WTC11 (cell line): Measurements from ENCODE around the gene COL9A2. TPM values are rescaled to one million over a fixed set of nuclear protein-coding genes. Genes with fewer than 3 reads are reported as not detected.

Experiments used
- ATAC-seq: fragments of 200-7000 bp; cut with Tn5 transposase; 2 replicates; pipeline ENCODE4 v1.10.0; 2021; ENCODE audit warnings: mild to moderate bottlenecking, moderate library complexity
- CTCF ChIA-PET: fragments of 300-600 bp; sonication (Branson Sonifier 250); formaldehyde crosslinking; loops from one replicate; lab custom pipeline; 2021; ENCODE audit warnings: antibody characterized with exemption; lab: Charles Lee
- POLR2A ChIA-PET: fragments of 350-600 bp; sonication (Branson Sonifier 250); formaldehyde crosslinking; loops from one replicate; lab custom pipeline; 2021; ENCODE audit warnings: antibody characterized with exemption; lab: Charles Lee
- DNase-seq: peaks from one replicate; pipeline ENCODE4 v3.0.0; 2021; ENCODE audit warnings: low spot score
- H3K27ac Mint-ChIP-seq: 2 replicates; pipeline ENCODE4 v1.8.0; 2021; ENCODE audit warnings: mixed read lengths
- H3K27me3 Mint-ChIP-seq: 2 replicates; pipeline ENCODE4 v1.8.0; 2021; ENCODE audit warnings: low read depth, mild to moderate bottlenecking, moderate library complexity, mixed read lengths
- H3K36me3 Mint-ChIP-seq: 2 replicates; pipeline ENCODE4 v1.8.0; 2021; ENCODE audit warnings: mixed read lengths
- H3K4me1 Mint-ChIP-seq: 2 replicates; pipeline ENCODE4 v1.8.0; 2022; ENCODE audit warnings: mixed read lengths
- H3K4me3 Mint-ChIP-seq: 2 replicates; pipeline ENCODE4 v1.8.0; 2021; ENCODE audit warnings: mild to moderate bottlenecking, moderate library complexity, mixed read lengths
- H3K9me3 Mint-ChIP-seq: 2 replicates; pipeline ENCODE4 v1.8.0; 2021; ENCODE audit warnings: mixed read lengths
- CREB1 ChIP-seq: sonication (generic); formaldehyde crosslinking; IDR thresholded peaks from 2 replicates; pipeline ENCODE4 v1.8.0; 2023; ENCODE audit warnings: mild to moderate bottlenecking, missing genetic modification reagents
- ELF4 ChIP-seq: sonication (generic); formaldehyde crosslinking; IDR thresholded peaks from 2 replicates; pipeline ENCODE4 v1.8.1; 2022; ENCODE audit warnings: low read depth, mild to moderate bottlenecking, moderate library complexity, missing genetic modification reagents
- GTF2I ChIP-seq: fragments of 250-450 bp; sonication (Bioruptor Pico); conservative IDR thresholded peaks from 2 replicates; pipeline ENCODE4 v1.4.0; 2021; ENCODE audit warnings: mild to moderate bottlenecking
- HMGA2 ChIP-seq: fragments of 250-450 bp; sonication (Bioruptor Pico); IDR thresholded peaks from 2 replicates; pipeline ENCODE4 v1.4.0; 2021; ENCODE audit warnings: mild to moderate bottlenecking, moderate library complexity
- PRRX2 ChIP-seq: fragments of 250-450 bp; sonication (Bioruptor Pico); IDR thresholded peaks from 2 replicates; pipeline ENCODE4 v1.8.0; 2021; ENCODE audit warnings: mild to moderate bottlenecking
- RORB ChIP-seq: fragments of 250-450 bp; sonication (Bioruptor Pico); IDR thresholded peaks from 2 replicates; pipeline ENCODE4 v1.9.0; 2021; ENCODE audit warnings: mild to moderate bottlenecking
- SMAD4 ChIP-seq: sonication (generic); formaldehyde crosslinking; IDR thresholded peaks from 2 replicates; pipeline ENCODE4 v1.8.0; 2022; ENCODE audit warnings: mild to moderate bottlenecking, missing genetic modification reagents
- STAT6 ChIP-seq: sonication (generic); formaldehyde crosslinking; conservative IDR thresholded peaks from 2 replicates; pipeline ENCODE4 v1.8.1; 2023; ENCODE audit warnings: mild to moderate bottlenecking, low read depth, missing genetic modification reagents, moderate library complexity
- TEAD1 ChIP-seq: sonication (generic); formaldehyde crosslinking; IDR thresholded peaks from 2 replicates; pipeline ENCODE4 v1.8.0; 2022; ENCODE audit warnings: mild to moderate bottlenecking, missing genetic modification reagents
- USF1 ChIP-seq: sonication (generic); formaldehyde crosslinking; IDR thresholded peaks from 2 replicates; pipeline ENCODE4 v1.8.0; 2022; ENCODE audit warnings: mild to moderate bottlenecking, missing genetic modification reagents
- ZBTB43 ChIP-seq: sonication (generic); formaldehyde crosslinking; IDR thresholded peaks from 2 replicates; pipeline ENCODE4 v1.8.1; 2023; ENCODE audit warnings: mild to moderate bottlenecking, missing genetic modification reagents
- ZNF219 ChIP-seq: sonication (generic); formaldehyde crosslinking; IDR thresholded peaks from 2 replicates; pipeline ENCODE4 v1.8.0; 2023; ENCODE audit warnings: missing genetic modification reagents, mild to moderate bottlenecking, borderline replicate concordance
- ZNF232 ChIP-seq: sonication (generic); formaldehyde crosslinking; IDR thresholded peaks from 2 replicates; pipeline ENCODE4 v1.8.0; 2022; ENCODE audit warnings: mild to moderate bottlenecking, missing genetic modification reagents
- ZNF512 ChIP-seq: sonication (generic); formaldehyde crosslinking; IDR thresholded peaks from 2 replicates; pipeline ENCODE4 v1.8.1; 2022; ENCODE audit warnings: missing genetic modification reagents, borderline replicate concordance
- total RNA-seq: library from RNA; stranded (reverse); gene quantifications from 3 replicates; pipeline ENCODE4 v1.2.3, GENCODE V29; 2021
- TF ChIP-seq, protein P1 (sequence below): sonication (generic); formaldehyde crosslinking; IDR thresholded peaks from 2 replicates; pipeline ENCODE4 v1.8.0; 2022; ENCODE audit warnings: missing genetic modification reagents
- TF ChIP-seq, protein P2 (sequence below): fragments of 250-450 bp; sonication (Bioruptor Pico); IDR thresholded peaks from 2 replicates; pipeline ENCODE4 v2.1.2; 2022; ENCODE audit warnings: mild to moderate bottlenecking, moderate library complexity
- TF ChIP-seq, protein P3 (sequence below): sonication (generic); formaldehyde crosslinking; IDR thresholded peaks from 2 replicates; pipeline ENCODE4 v1.8.0; 2023; ENCODE audit warnings: missing genetic modification reagents, mild to moderate bottlenecking, borderline replicate concordance
- TF ChIP-seq, protein P4 (sequence below): fragments of 250-450 bp; sonication (Bioruptor Pico); IDR thresholded peaks from 2 replicates; pipeline ENCODE4 v1.9.0; 2021; ENCODE audit warnings: mild to moderate bottlenecking
- TF ChIP-seq, protein P5 (sequence below): sonication (generic); formaldehyde crosslinking; IDR thresholded peaks from 2 replicates; pipeline ENCODE4 v1.8.1; 2022; ENCODE audit warnings: mild to moderate bottlenecking, moderate library complexity, missing genetic modification reagents

COL9A2 gene
- total RNA-seq, 1 experiment from 2014 or later, result 4.7 TPM

DNA sequence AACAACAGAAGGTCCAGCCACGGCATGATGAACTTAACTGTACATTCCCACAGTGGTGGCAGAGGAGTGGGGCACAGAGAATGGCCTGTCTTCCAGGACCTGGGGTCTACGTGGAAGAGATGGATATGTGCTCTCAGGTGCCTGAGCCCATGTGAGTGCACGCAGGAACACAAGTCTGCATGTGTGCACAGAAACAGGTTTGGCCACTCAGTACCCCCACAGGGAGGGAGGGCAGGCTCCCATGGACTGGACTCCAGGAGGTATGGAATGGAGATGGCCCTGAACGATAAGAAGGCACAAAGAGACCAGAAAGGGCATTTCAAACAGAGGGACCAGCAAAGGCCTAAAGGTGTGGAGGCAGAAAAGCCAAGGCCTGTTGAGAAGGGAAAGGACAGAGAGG is 10.8 kb downstream of the COL9A2 start:
- no peaks in the 10 kb centered on the region for H3K9me3 Mint-ChIP-seq
- no peaks in the 10 kb centered on the region for H3K4me1 Mint-ChIP-seq
- ATAC-seq, result no peak
- H3K4me3 Mint-ChIP-seq, result no peak overlapping the region
- H3K36me3 Mint-ChIP-seq, result no peaks in the 10 kb centered on the region
- TF ChIP-seq ZNF219 (CRISPR knock-in tag) (no peak), ELF4 (CRISPR knock-in tag) (no peak), HMGA2 (CRISPR knock-in tag) (no peak), RORB (no peak), ZNF232 (CRISPR knock-in tag) (no peak), TEAD1 (no peak), SMAD4 (no peak), ZBTB43 (CRISPR knock-in tag) (no peak), USF1 (no peak), ZNF512 (CRISPR knock-in tag) (no peak), PRRX2 (CRISPR knock-in tag) (no peak), STAT6 (CRISPR knock-in tag) (no peak), GTF2I (CRISPR knock-in tag) (no peak), CREB1 (no peak)
- TF ChIP-seq, protein P1, sequence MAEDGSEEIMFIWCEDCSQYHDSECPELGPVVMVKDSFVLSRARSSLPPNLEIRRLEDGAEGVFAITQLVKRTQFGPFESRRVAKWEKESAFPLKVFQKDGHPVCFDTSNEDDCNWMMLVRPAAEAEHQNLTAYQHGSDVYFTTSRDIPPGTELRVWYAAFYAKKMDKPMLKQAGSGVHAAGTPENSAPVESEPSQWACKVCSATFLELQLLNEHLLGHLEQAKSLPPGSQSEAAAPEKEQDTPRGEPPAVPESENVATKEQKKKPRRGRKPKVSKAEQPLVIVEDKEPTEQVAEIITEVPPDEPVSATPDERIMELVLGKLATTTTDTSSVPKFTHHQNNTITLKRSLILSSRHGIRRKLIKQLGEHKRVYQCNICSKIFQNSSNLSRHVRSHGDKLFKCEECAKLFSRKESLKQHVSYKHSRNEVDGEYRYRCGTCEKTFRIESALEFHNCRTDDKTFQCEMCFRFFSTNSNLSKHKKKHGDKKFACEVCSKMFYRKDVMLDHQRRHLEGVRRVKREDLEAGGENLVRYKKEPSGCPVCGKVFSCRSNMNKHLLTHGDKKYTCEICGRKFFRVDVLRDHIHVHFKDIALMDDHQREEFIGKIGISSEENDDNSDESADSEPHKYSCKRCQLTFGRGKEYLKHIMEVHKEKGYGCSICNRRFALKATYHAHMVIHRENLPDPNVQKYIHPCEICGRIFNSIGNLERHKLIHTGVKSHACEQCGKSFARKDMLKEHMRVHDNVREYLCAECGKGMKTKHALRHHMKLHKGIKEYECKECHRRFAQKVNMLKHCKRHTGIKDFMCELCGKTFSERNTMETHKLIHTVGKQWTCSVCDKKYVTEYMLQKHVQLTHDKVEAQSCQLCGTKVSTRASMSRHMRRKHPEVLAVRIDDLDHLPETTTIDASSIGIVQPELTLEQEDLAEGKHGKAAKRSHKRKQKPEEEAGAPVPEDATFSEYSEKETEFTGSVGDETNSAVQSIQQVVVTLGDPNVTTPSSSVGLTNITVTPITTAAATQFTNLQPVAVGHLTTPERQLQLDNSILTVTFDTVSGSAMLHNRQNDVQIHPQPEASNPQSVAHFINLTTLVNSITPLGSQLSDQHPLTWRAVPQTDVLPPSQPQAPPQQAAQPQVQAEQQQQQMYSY, result no peak
- TF ChIP-seq, protein P2, sequence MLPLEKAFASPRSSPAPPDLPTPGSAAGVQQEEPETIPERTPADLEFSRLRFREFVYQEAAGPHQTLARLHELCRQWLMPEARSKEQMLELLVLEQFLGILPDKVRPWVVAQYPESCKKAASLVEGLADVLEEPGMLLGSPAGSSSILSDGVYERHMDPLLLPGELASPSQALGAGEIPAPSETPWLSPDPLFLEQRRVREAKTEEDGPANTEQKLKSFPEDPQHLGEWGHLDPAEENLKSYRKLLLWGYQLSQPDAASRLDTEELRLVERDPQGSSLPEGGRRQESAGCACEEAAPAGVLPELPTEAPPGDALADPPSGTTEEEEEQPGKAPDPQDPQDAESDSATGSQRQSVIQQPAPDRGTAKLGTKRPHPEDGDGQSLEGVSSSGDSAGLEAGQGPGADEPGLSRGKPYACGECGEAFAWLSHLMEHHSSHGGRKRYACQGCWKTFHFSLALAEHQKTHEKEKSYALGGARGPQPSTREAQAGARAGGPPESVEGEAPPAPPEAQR, result no peak
- TF ChIP-seq, protein P3, sequence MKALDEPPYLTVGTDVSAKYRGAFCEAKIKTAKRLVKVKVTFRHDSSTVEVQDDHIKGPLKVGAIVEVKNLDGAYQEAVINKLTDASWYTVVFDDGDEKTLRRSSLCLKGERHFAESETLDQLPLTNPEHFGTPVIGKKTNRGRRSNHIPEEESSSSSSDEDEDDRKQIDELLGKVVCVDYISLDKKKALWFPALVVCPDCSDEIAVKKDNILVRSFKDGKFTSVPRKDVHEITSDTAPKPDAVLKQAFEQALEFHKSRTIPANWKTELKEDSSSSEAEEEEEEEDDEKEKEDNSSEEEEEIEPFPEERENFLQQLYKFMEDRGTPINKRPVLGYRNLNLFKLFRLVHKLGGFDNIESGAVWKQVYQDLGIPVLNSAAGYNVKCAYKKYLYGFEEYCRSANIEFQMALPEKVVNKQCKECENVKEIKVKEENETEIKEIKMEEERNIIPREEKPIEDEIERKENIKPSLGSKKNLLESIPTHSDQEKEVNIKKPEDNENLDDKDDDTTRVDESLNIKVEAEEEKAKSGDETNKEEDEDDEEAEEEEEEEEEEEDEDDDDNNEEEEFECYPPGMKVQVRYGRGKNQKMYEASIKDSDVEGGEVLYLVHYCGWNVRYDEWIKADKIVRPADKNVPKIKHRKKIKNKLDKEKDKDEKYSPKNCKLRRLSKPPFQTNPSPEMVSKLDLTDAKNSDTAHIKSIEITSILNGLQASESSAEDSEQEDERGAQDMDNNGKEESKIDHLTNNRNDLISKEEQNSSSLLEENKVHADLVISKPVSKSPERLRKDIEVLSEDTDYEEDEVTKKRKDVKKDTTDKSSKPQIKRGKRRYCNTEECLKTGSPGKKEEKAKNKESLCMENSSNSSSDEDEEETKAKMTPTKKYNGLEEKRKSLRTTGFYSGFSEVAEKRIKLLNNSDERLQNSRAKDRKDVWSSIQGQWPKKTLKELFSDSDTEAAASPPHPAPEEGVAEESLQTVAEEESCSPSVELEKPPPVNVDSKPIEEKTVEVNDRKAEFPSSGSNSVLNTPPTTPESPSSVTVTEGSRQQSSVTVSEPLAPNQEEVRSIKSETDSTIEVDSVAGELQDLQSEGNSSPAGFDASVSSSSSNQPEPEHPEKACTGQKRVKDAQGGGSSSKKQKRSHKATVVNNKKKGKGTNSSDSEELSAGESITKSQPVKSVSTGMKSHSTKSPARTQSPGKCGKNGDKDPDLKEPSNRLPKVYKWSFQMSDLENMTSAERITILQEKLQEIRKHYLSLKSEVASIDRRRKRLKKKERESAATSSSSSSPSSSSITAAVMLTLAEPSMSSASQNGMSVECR (CRISPR knock-in tag), result no peak
- TF ChIP-seq, protein P4, sequence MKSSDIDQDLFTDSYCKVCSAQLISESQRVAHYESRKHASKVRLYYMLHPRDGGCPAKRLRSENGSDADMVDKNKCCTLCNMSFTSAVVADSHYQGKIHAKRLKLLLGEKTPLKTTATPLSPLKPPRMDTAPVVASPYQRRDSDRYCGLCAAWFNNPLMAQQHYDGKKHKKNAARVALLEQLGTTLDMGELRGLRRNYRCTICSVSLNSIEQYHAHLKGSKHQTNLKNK (CRISPR knock-in tag), result no peak
- TF ChIP-seq, protein P5, sequence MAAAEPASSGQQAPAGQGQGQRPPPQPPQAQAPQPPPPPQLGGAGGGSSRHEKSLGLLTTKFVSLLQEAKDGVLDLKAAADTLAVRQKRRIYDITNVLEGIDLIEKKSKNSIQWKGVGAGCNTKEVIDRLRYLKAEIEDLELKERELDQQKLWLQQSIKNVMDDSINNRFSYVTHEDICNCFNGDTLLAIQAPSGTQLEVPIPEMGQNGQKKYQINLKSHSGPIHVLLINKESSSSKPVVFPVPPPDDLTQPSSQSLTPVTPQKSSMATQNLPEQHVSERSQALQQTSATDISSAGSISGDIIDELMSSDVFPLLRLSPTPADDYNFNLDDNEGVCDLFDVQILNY (CRISPR knock-in tag), result no peak
- H3K27ac Mint-ChIP-seq, result no peak overlapping the region
- peaks cover 26% of the 10 kb centered on the region for H3K27me3 Mint-ChIP-seq
- POLR2A ChIA-PET, result no interaction called here
- CTCF ChIA-PET, result interaction anchor here (2.4 to 4.1 kb wide), 3 partner anchors 9 to 162 kb away, joined by 20 to 26 read pairs (median 22); no protein-coding TSS in a partner anchor
- DNase-seq, result no peak
